Transverse colon (tissue), 4 donors: ENCODE results near the gene SLC6A8. TPM values are rescaled to one million over a fixed set of nuclear protein-coding genes. Genes with fewer than 3 reads are reported as not detected.

ENCODE experiments used
- DNase-seq: peaks from one replicate; pipeline ENCODE4 v3.0.0-alpha.2; 2019
- H3K27ac ChIP-seq, 4 donors: fragments of 200-600 bp; sonication (generic); 2 replicates each; pipeline ENCODE4 v1.5.1; 2016 to 2018; ENCODE audit warnings: inconsistent platforms in 4 of 4
- H3K27me3 ChIP-seq: fragments of 200-600 bp; sonication (generic); 2 replicates; pipeline ENCODE4 v1.5.1; 2017; ENCODE audit warnings: inconsistent platforms
- H3K36me3 ChIP-seq, 4 donors: fragments of 200-600 bp; sonication (generic); 2 replicates each; pipeline ENCODE4 v1.5.1; 2017 to 2019; ENCODE audit warnings: inconsistent platforms in 4 of 4
- H3K4me1 ChIP-seq, 4 donors: fragments of 200-600 bp; sonication (generic); 2 replicates each; pipeline ENCODE4 v1.5.1; 2017 to 2020; ENCODE audit warnings: inconsistent platforms in 4 of 4
- H3K4me3 ChIP-seq, 4 donors: fragments of 200-600 bp; sonication (generic); 1 replicate in 1 of 4; 2 replicates in 3 of 4; pipeline versions ENCODE4 v1.5.1 to v1.6.1; 2017 to 2019; ENCODE audit warnings: inconsistent platforms in 4 of 4
- H3K9me3 ChIP-seq, 2 donors: fragments of 200-600 bp; sonication (generic); 2 replicates each; pipeline ENCODE4 v1.5.1; 2017 to 2019; ENCODE audit warnings: inconsistent platforms in 2 of 2
- CTCF ChIP-seq, 5 experiments: fragments of 200-600 bp in 3 of 5; fragments of 450-650 bp in 2 of 5; sonication (generic) in 3 of 5; IDR thresholded peaks; 1 replicate in 2 of 5; 2 replicates in 3 of 5; pipeline ENCODE4 v1.5.1; 2016 to 2017; ENCODE audit warnings: antibody characterized with exemption in 5 of 5, inconsistent platforms in 3 of 5, mild to moderate bottlenecking in 2 of 5, moderate library complexity in 1 of 5
- EP300 ChIP-seq: sonication (generic); formaldehyde crosslinking; IDR thresholded peaks from one replicate; pipeline ENCODE4 v1.6.1; 2017; ENCODE audit warnings: antibody characterized with exemption, low read depth
- POLR2A ChIP-seq: fragments of 450-650 bp; IDR thresholded peaks from one replicate; pipeline ENCODE4 v1.6.1; 2016; ENCODE audit warnings: antibody characterized with exemption, mild to moderate bottlenecking, moderate library complexity
- POLR2AphosphoS5 ChIP-seq, 3 donors: sonication (generic); formaldehyde crosslinking; IDR thresholded peaks; one replicate each; pipeline ENCODE4 v1.6.1; 2016; ENCODE audit warnings: antibody characterized with exemption in 3 of 3
- WGBS, 2 donors: methylation state at CpG; one replicate each; pipeline ENCODE4 v1.1.5; 2018; ENCODE audit warnings: low coverage in 1 of 2; 5-methylcytosine and 5-hydroxymethylcytosine counted together
- in situ Hi-C, 4 donors: fragments of 200-750 bp; cut with MboI; loops; one replicate each; pipeline versions ENCODE4 v1.15.0 to v1.15.1; 2017; ENCODE audit warnings: low sequenced_read_pairs in 3 of 4, low pct_ligation_motif_present in 1 of 4, low pct_unique_long_range_greater_than_20kb in 1 of 4
- intact Hi-C: fragments of 100-400 bp; cut with DNase I; formaldehyde crosslinking; loops from one replicate; pipeline ENCODE4 v1.15.1; 2023; ENCODE audit warnings: low total_unique reads
- total RNA-seq, 4 donors: library from RNA; depleted of rRNA; stranded (reverse); fragments of >200 nt; gene quantifications; one replicate each; pipeline ENCODE4 v1.1.0, GENCODE V29; 2016

SLC6A8 gene
- total RNA-seq, 4 donors from 2014 or later, result 61.1 to 332 (median 197) TPM

DNA sequence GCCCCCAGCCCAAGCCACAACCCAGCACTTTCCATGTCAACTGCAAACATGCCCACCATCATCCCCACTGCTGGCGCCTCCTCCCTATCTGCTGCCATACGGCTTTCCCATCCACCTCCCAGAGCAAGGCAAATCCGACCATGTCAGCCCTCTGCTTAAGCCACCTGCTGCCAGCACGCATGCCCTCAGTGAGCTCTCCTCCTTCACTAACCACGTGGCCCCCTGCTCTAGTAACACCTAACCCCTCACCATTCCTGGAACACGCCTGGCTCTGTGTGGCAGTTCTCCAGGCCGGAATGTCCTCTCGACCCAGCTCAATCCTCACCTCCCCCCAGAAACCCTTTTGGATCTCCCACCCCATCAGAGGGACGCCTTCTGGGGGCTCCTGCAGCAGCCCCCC, 19.1 kb downstream of the SLC6A8 start:
- 68% methylated on average over 9 of the region's 9 CpGs; no CpG with 5 or more reads in 1 of the 2 donors for WGBS, 2 donors
- in situ Hi-C loops, result no loop called here

GRCh38 chrX:153707406-153707805, 19.7 kb downstream of the SLC6A8 start:
- H3K4me3 ChIP-seq, result no peak overlapping the region
- no peaks in the 10 kb centered on the region for H3K36me3 ChIP-seq
- H3K27me3 ChIP-seq, result no peaks in the 10 kb centered on the region
- H3K27ac ChIP-seq, result no peak overlapping the region
- no peak for DNase-seq
- H3K4me1 ChIP-seq, result peaks cover 3 to 25% (median 14%) of the 10 kb centered on the region in 4 donors
- in situ Hi-C loops (no loop called here), intact Hi-C loops (no loop called here)
- TF ChIP-seq POLR2AphosphoS5 (IDR thresholded peaks at IDR 0.05) (no peak), CTCF (IDR thresholded peaks at IDR 0.05) (no peak), POLR2A (no peak), EP300 (no peak)
- 92% methylated on average over 6 of the region's 6 CpGs; no CpG with 5 or more reads in 1 of the 2 donors for WGBS, 2 donors
- no peaks in the 10 kb centered on the region for H3K9me3 ChIP-seq

More for the DNA sequence above, 19.1 kb downstream of the SLC6A8 start:
- Histone ChIP-seq H3K36me3 (no peaks in the 10 kb centered on the region), H3K9me3 (no peaks in the 10 kb centered on the region), H3K4me3 (no peak overlapping the region), H3K27me3 (no peaks in the 10 kb centered on the region), H3K27ac (no peak overlapping the region), H3K4me1 (peaks cover 3 to 30% (median 16%) of the 10 kb centered on the region in 4 donors)
- TF ChIP-seq POLR2AphosphoS5 (IDR thresholded peaks at IDR 0.05) (no peak), CTCF (IDR thresholded peaks at IDR 0.05) (no peak), POLR2A (no peak), EP300 (no peak)
- no peak for DNase-seq
- intact Hi-C loops, result no loop called here

- TF ChIP-seq POLR2AphosphoS5 (IDR thresholded peaks at IDR 0.05), result peak in 1 of 3 donors; percentile 11
- peak; percentile 48 to 75 (median 62) for TF ChIP-seq CTCF (IDR thresholded peaks at IDR 0.05)
- TF ChIP-seq EP300, result no peak
- no peak for TF ChIP-seq POLR2A
- WGBS, 2 donors, result 23% methylated on average over 13 of the region's 13 CpGs; no CpG with 5 or more reads in 1 of the 2 donors
- H3K27me3 ChIP-seq, result no peaks in the 10 kb centered on the region
- no peaks in the 10 kb centered on the region for H3K36me3 ChIP-seq
- H3K4me1 ChIP-seq, result peaks cover 3 to 15% (median 6%) of the 10 kb centered on the region in 4 donors
- DNase-seq, result peak; percentile 81
- in situ Hi-C loops, result no loop called here
- no peak overlapping the region for H3K4me3 ChIP-seq
- intact Hi-C loops, result no loop called here
- peak overlapping the region; percentile 44 to 69 (median 58) for H3K27ac ChIP-seq
- H3K9me3 ChIP-seq, result no peaks in the 10 kb centered on the region
These were observed 20.7 kb downstream of the SLC6A8 start for GRCh38 chrX:153708415-153708814.

DNA sequence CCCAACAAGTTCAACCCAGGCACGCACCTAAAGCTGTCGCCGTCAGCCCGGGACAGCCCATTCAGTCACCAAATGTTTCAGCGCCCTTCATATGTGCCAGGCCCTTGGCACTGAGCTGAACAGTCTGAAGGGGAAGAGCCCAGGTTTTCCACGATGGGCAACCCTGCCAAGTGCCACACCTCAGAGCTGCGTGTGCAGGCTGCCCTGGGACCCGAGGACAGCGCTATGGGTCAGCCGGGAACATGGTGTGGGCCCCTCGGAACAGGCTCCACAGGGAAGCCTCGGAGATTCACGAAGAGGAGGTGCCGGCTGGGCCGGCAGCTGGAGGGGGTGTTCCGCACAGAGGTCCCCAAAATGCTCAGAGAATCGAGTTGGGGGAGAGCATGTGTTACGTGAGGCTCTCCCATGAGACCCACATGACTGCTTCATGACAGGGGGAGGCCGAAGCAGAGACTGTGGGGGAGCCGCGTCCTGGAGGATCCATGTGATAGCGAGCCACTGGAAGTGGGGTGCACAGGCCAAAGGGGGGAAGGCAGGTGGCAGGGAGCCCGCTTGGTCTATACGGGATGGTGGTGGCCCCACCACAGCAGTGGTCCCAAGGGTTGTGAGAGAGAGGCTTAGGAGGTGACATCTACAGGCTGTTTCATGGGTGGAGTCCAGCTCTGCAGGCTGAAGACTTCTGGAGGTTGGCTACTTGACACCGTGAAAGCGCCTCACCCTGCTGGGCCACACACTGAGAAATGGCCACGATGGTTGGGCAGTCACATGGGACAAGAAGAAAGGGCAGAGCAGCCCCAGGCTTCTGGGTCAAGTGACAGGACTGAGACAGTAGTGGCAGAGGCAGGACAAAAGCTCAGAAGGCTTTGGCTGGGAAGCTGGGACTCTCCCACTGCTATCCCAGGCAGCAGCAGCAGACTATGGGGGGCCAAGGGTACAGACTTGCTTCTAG, 22.3 kb downstream of the SLC6A8 start:
- Histone ChIP-seq H3K4me3 (no peak overlapping the region), H3K4me1 (peaks cover 0 to 8% (median 3%) of the 10 kb centered on the region in 4 donors), H3K27me3 (no peaks in the 10 kb centered on the region), H3K27ac (no peak overlapping the region), H3K36me3 (no peaks in the 10 kb centered on the region), H3K9me3 (no peaks in the 10 kb centered on the region)
- no peak for DNase-seq
- intact Hi-C loops, result no loop called here
- in situ Hi-C loops, result no loop called here
- 81% methylated on average over 19 of the region's 27 CpGs; no CpG with 5 or more reads in 1 of the 2 donors for WGBS, 2 donors
- TF ChIP-seq CTCF (IDR thresholded peaks at IDR 0.05), result no peak
